ENCODE results near the gene XBP1.

DNA sequence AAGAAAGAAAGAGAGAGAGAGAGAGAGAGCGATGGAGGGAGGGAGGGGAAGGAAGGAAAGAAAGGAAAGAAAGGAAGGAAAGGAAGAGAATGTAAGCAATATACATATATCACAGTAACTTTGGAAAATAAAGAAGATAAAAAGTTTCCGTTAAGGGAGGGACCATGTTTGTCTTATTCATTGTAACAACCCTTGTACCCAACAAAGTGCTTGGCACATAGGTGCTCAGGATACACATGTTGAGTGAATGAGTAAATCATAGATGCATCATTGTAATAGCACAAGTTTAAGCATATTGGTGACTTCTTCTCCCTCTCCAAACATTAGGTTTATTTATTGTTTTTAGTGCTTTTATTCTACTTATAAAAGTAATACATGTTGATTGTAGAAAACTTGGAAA lies 43.3 kb upstream of the XBP1 start:
- TF ChIP-seq POLR2AphosphoS5 (IDR thresholded peaks at IDR 0.05; ENCODE audit: low read length) (no peak), ESRRA (IDR thresholded peaks at IDR 0.05; ENCODE audit: low read length) (no peak), SMC3 (IDR thresholded peaks at IDR 0.05; ENCODE audit: borderline replicate concordance, low read length) (no peak), SREBF2 (IDR thresholded peaks at IDR 0.05; ENCODE audit: low read length) (no peak), CREM (IDR thresholded peaks at IDR 0.05; ENCODE audit: low read depth) (no peak), TAF1 (IDR thresholded peaks at IDR 0.05; ENCODE audit: borderline replicate concordance, low read depth, low read length) (no peak)
- TF ChIP-seq, protein P1, sequence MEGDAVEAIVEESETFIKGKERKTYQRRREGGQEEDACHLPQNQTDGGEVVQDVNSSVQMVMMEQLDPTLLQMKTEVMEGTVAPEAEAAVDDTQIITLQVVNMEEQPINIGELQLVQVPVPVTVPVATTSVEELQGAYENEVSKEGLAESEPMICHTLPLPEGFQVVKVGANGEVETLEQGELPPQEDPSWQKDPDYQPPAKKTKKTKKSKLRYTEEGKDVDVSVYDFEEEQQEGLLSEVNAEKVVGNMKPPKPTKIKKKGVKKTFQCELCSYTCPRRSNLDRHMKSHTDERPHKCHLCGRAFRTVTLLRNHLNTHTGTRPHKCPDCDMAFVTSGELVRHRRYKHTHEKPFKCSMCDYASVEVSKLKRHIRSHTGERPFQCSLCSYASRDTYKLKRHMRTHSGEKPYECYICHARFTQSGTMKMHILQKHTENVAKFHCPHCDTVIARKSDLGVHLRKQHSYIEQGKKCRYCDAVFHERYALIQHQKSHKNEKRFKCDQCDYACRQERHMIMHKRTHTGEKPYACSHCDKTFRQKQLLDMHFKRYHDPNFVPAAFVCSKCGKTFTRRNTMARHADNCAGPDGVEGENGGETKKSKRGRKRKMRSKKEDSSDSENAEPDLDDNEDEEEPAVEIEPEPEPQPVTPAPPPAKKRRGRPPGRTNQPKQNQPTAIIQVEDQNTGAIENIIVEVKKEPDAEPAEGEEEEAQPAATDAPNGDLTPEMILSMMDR (IDR thresholded peaks at IDR 0.05 in 2 of 3, conservative IDR thresholded peaks at IDR 0.05 in 1 of 3; ENCODE audit: control insufficient read depth in 2 of 3, extremely low read depth in 1 of 3, insufficient read depth in 1 of 3, low read depth in 3 of 3, low read length in 3 of 3) = no peak

Data from GM12878 (cell line).